Activated CD4-positive, alpha-beta memory T cell treated with anti-CD3 and anti-CD28 coated beads, Interleukin-2, amount 10 ng/mL, durations not matched to agents 7 days and 5 days (primary cell): ENCODE data around the gene NCOA5. TPM values are rescaled to one million over a fixed set of nuclear protein-coding genes. Genes with fewer than 3 reads are reported as not detected.

Source experiments
- CTCF ChIA-PET: fragments of 350-600 bp; sonication (Branson Sonifier 250); formaldehyde crosslinking; loops from one replicate; lab custom pipeline; 2021; ENCODE audit warnings: antibody characterized with exemption, inconsistent platforms; lab: Charles Lee
- POLR2A ChIA-PET: fragments of 350-600 bp; sonication (Branson Sonifier 250); formaldehyde crosslinking; loops from one replicate; lab custom pipeline; 2021; ENCODE audit warnings: antibody characterized with exemption; lab: Charles Lee
- DNase-seq: peaks from one replicate; pipeline ENCODE4 v3.0.0-alpha.2; 2020
- H3K27ac Mint-ChIP-seq: one replicate; pipeline ENCODE4 v1.8.0; 2021; ENCODE audit warnings: mild to moderate bottlenecking, mixed read lengths
- H3K27me3 Mint-ChIP-seq: one replicate; pipeline ENCODE4 v1.8.0; 2021; ENCODE audit warnings: mixed read lengths
- H3K36me3 Mint-ChIP-seq: one replicate; pipeline ENCODE4 v1.8.0; 2021; ENCODE audit warnings: low read depth, mixed read lengths
- H3K4me1 Mint-ChIP-seq: one replicate; pipeline ENCODE4 v1.8.0; 2021; ENCODE audit warnings: mixed read lengths
- H3K4me3 Mint-ChIP-seq: one replicate; pipeline ENCODE4 v1.8.0; 2021; ENCODE audit warnings: mild to moderate bottlenecking, mixed read lengths
- H3K9me3 Mint-ChIP-seq: one replicate; pipeline ENCODE4 v1.8.0; 2021; ENCODE audit warnings: mixed read lengths
- total RNA-seq, 2 experiments: library from RNA; stranded (reverse); gene quantifications; one replicate each; pipeline ENCODE4 v1.2.3, GENCODE V29; 2021

Gene NCOA5
- total RNA-seq, 2 experiments from 2014 or later: 24.6 to 26.3 TPM

GRCh38 chr20:46031701-46032254 lies 58.0 kb downstream of the NCOA5 start:
- ChIA-PET POLR2A (no interaction called here), CTCF (interaction anchor here (0.6 to 3.2 kb wide), 2 partner anchors 9 to 61 kb away, joined by 5 to 17 read pairs; no protein-coding TSS in a partner anchor)
- Mint-ChIP-seq H3K27ac (no peak overlapping the region), H3K4me1 (no peaks in the 10 kb centered on the region), H3K9me3 (no peaks in the 10 kb centered on the region), H3K27me3 (peaks cover 54% of the 10 kb centered on the region), H3K4me3 (no peak overlapping the region), H3K36me3 (no peaks in the 10 kb centered on the region)
- DNase-seq: no peak

GRCh38 chr20:46031014-46031569 lies 58.7 kb downstream of the NCOA5 start:
- DNase-seq: no peak
- CTCF ChIA-PET: interaction anchor here (3.2 kb wide), 1 partner anchor 8 kb away, joined by 17 read pairs; no protein-coding TSS in a partner anchor
- no peaks in the 10 kb centered on the region for H3K9me3 Mint-ChIP-seq
- no peaks in the 10 kb centered on the region for H3K4me1 Mint-ChIP-seq
- no peak overlapping the region for H3K4me3 Mint-ChIP-seq
- H3K27ac Mint-ChIP-seq: no peak overlapping the region
- no peaks in the 10 kb centered on the region for H3K36me3 Mint-ChIP-seq
- peaks cover 54% of the 10 kb centered on the region for H3K27me3 Mint-ChIP-seq
- POLR2A ChIA-PET: no interaction called here

GRCh38 chr20:46030284-46031013 lies 59.3 kb downstream of the NCOA5 start:
- H3K4me1 Mint-ChIP-seq: no peaks in the 10 kb centered on the region
- ChIA-PET CTCF (interaction anchor here (1.6 kb wide), 1 partner anchor 61 kb away, joined by 3 read pairs; no protein-coding TSS in a partner anchor), POLR2A (no interaction called here)
- no peak overlapping the region for H3K4me3 Mint-ChIP-seq
- peaks cover 57% of the 10 kb centered on the region for H3K27me3 Mint-ChIP-seq
- DNase-seq: no peak
- H3K27ac Mint-ChIP-seq: no peak overlapping the region
- no peaks in the 10 kb centered on the region for H3K9me3 Mint-ChIP-seq
- H3K36me3 Mint-ChIP-seq: no peaks in the 10 kb centered on the region

- Mint-ChIP-seq H3K4me3 (no peak within 1 kb of the TSS), H3K27me3 (peaks cover 62% of the 10 kb centered on the region), H3K36me3 (no peaks in the 10 kb centered on the region), H3K27ac (no peak within 1 kb of the TSS), H3K9me3 (no peaks in the 10 kb centered on the region), H3K4me1 (no peaks in the 10 kb centered on the region)
- ChIA-PET CTCF (interaction anchor here (1.6 kb wide), 2 partner anchors 59 kb away, joined by 3 to 5 read pairs; no protein-coding TSS in a partner anchor), POLR2A (no interaction called here)
- DNase-seq: no peak
Measured at GRCh38 chr20:46028772-46029371, 60.9 kb downstream of the NCOA5 start, which contains the start of gene SLC12A5. Gene SLC12A5 (plus strand): TSS chr20:46029215. CDS start chr20:46029345, 130 bp downstream.

GRCh38 chr20:46028110-46028509 lies 61.7 kb downstream of the NCOA5 start:
- peaks cover 62% of the 10 kb centered on the region for H3K27me3 Mint-ChIP-seq

GRCh38 chr20:46027245-46027853 lies 62.4 kb downstream of the NCOA5 start:
- Mint-ChIP-seq H3K9me3 (no peaks in the 10 kb centered on the region), H3K4me3 (no peak overlapping the region), H3K27ac (no peak overlapping the region), H3K36me3 (no peaks in the 10 kb centered on the region), H3K27me3 (peaks cover 55% of the 10 kb centered on the region), H3K4me1 (peaks cover 9% of the 10 kb centered on the region)
- ChIA-PET CTCF (interaction anchor here (0.8 to 1.6 kb wide), 3 partner anchors 13 to 61 kb away, joined by 3 to 5 read pairs (median 3); no protein-coding TSS in a partner anchor), POLR2A (no interaction called here)
- DNase-seq: peak; percentile 44

More at GRCh38 chr20:46028110-46028509, 61.7 kb downstream of the NCOA5 start:
- peaks cover 5% of the 10 kb centered on the region for H3K4me1 Mint-ChIP-seq
- no peak overlapping the region for H3K27ac Mint-ChIP-seq
- H3K4me3 Mint-ChIP-seq: no peak overlapping the region
- DNase-seq: no peak
- no peaks in the 10 kb centered on the region for H3K36me3 Mint-ChIP-seq
- ChIA-PET CTCF (interaction anchor here (1.3 to 1.6 kb wide), 2 partner anchors 41 to 60 kb away, joined by 3 to 5 read pairs; no protein-coding TSS in a partner anchor), POLR2A (no interaction called here)
- H3K9me3 Mint-ChIP-seq: no peaks in the 10 kb centered on the region

GRCh38 chr20:46025376-46025783 lies 64.4 kb downstream of the NCOA5 start:
- no peak for DNase-seq
- Mint-ChIP-seq H3K4me1 (peaks cover 23% of the 10 kb centered on the region), H3K36me3 (no peaks in the 10 kb centered on the region), H3K9me3 (no peaks in the 10 kb centered on the region), H3K27me3 (peaks cover 51% of the 10 kb centered on the region), H3K4me3 (no peak overlapping the region), H3K27ac (no peak overlapping the region)
- ChIA-PET CTCF (interaction anchor here (0.8 to 0.9 kb wide), 2 partner anchors 11 kb away, joined by 3 to 7 read pairs; no protein-coding TSS in a partner anchor), POLR2A (no interaction called here)

GRCh38 chr20:46023999-46024398 lies 65.8 kb downstream of the NCOA5 start:
- ChIA-PET CTCF (interaction anchor here (0.8 to 2.1 kb wide), 6 partner anchors 18 to 731 kb away, joined by 3 to 13 read pairs (median 8); partner anchors contain the start of gene ZNF335), POLR2A (no interaction called here)
- Mint-ChIP-seq H3K4me3 (no peak overlapping the region), H3K9me3 (no peaks in the 10 kb centered on the region), H3K4me1 (peaks cover 24% of the 10 kb centered on the region), H3K27ac (no peak overlapping the region), H3K36me3 (no peaks in the 10 kb centered on the region), H3K27me3 (peaks cover 45% of the 10 kb centered on the region)
- DNase-seq: no peak

- H3K36me3 Mint-ChIP-seq: no peaks in the 10 kb centered on the region
- no peaks in the 10 kb centered on the region for H3K9me3 Mint-ChIP-seq
- POLR2A ChIA-PET: no interaction called here
- no peak overlapping the region for H3K27ac Mint-ChIP-seq
- H3K4me1 Mint-ChIP-seq: peaks cover 24% of the 10 kb centered on the region
- CTCF ChIA-PET: interaction anchor here (0.6 to 2.1 kb wide), 21 partner anchors 9 to 1747 kb away, joined by 3 to 22 read pairs (median 7); partner anchors contain the start of genes MMP9 and ZNF335
- DNase-seq: no peak
- peaks cover 48% of the 10 kb centered on the region for H3K27me3 Mint-ChIP-seq
- H3K4me3 Mint-ChIP-seq: no peak overlapping the region
Measured at GRCh38 chr20:46023148-46023484, 66.6 kb downstream of the NCOA5 start.

GRCh38 chr20:46022411-46023147 lies 67.2 kb downstream of the NCOA5 start:
- Mint-ChIP-seq H3K27ac (no peak overlapping the region), H3K4me1 (peaks cover 24% of the 10 kb centered on the region), H3K9me3 (no peaks in the 10 kb centered on the region), H3K4me3 (peak overlapping the region; percentile 59), H3K27me3 (peaks cover 49% of the 10 kb centered on the region), H3K36me3 (no peaks in the 10 kb centered on the region)
- CTCF ChIA-PET: interaction anchor here (0.6 to 2.1 kb wide), 24 partner anchors 9 to 1748 kb away, joined by 3 to 22 read pairs (median 6); partner anchors contain the start of genes MMP9 and ZNF335
- DNase-seq: peak; percentile 77
- POLR2A ChIA-PET: no interaction called here

- Mint-ChIP-seq H3K27me3 (peaks cover 51% of the 10 kb centered on the region), H3K36me3 (no peaks in the 10 kb centered on the region), H3K4me1 (peaks cover 29% of the 10 kb centered on the region), H3K4me3 (peak overlapping the region; percentile 60), H3K9me3 (peaks cover 6% of the 10 kb centered on the region), H3K27ac (no peak overlapping the region)
- POLR2A ChIA-PET: no interaction called here
- DNase-seq: peak; percentile 59
- CTCF ChIA-PET: interaction anchor here (0.7 to 2.1 kb wide), 19 partner anchors 8 to 328 kb away, joined by 3 to 22 read pairs (median 7); partner anchors contain the start of genes MMP9 and ZNF335
Measured at GRCh38 chr20:46021361-46022359, 68.1 kb downstream of the NCOA5 start.
